HEK293 (cell line): Measurements from ENCODE around the gene TOPORS.

Experiments used
- CTCF ChIA-PET: fragments of 350-600 bp; formaldehyde crosslinking; extraction: SDS; loops from one replicate; lab custom pipeline; 2021; ENCODE audit warnings: antibody characterized with exemption; lab: Yijun Ruan, JAX
- POLR2A ChIA-PET: fragments of 300-600 bp; formaldehyde crosslinking; extraction: SDS; loops from one replicate; lab custom pipeline; 2020; ENCODE audit warnings: antibody characterized with exemption, inconsistent platforms; lab: Yijun Ruan, JAX
- H3K27ac ChIP-seq: fragments of 200-500 bp; sonication (Bioruptor generic); 2 replicates; pipeline ENCODE4 v1.5.1; 2014; ENCODE audit warnings: low read depth, low read length, control low read depth, inconsistent platforms; ENCODE audit errors: extremely low read depth
- H3K36me3 ChIP-seq, 2 experiments: fragments of 200-500 bp in 1 of 2; sonication (Bioruptor generic) in 1 of 2; 1 replicate in 1 of 2; 2 replicates in 1 of 2; pipeline ENCODE4 v1.5.1; 2014 to 2017; ENCODE audit warnings: inconsistent platforms in 2 of 2, low read length in 2 of 2; ENCODE audit not compliant: control insufficient read depth in 2 of 2, insufficient read depth in 1 of 2
- H3K4me1 ChIP-seq: fragments of 200-500 bp; sonication (Bioruptor generic); 2 replicates; pipeline ENCODE4 v1.5.1; 2014; ENCODE audit warnings: mild to moderate bottlenecking, low read length, inconsistent platforms; ENCODE audit not compliant: control insufficient read depth, insufficient read depth
- H3K4me3 ChIP-seq: 2 replicates; pipeline ENCODE4 v1.5.1; 2011; ENCODE audit warnings: low read depth, mild to moderate bottlenecking, control low read depth, low read length, moderate library complexity
- H3K9me3 ChIP-seq: fragments of 200-500 bp; sonication (Bioruptor generic); 2 replicates; pipeline ENCODE4 v1.5.1; 2014; ENCODE audit warnings: low read depth, low read length, inconsistent platforms; ENCODE audit not compliant: control insufficient read depth, insufficient read depth
- KLF17 ChIP-seq: fragments of 450-650 bp; formaldehyde crosslinking; IDR thresholded peaks from 2 replicates; pipeline ENCODE4 v1.5.1; 2016; ENCODE audit warnings: missing biosample characterization, missing genetic modification characterization
- KLF8 ChIP-seq: fragments of 450-650 bp; formaldehyde crosslinking; IDR thresholded peaks from 2 replicates; pipeline ENCODE4 v1.5.1; 2016; ENCODE audit warnings: missing biosample characterization, missing genetic modification characterization
- TCF7L2 ChIP-seq: IDR thresholded peaks from 2 replicates; pipeline ENCODE4 v1.6.1; 2011; ENCODE audit warnings: low read depth, mild to moderate bottlenecking, inconsistent platforms, low read length, moderate library complexity, borderline replicate concordance
- ZBTB44 ChIP-seq: fragments of 450-650 bp; IDR thresholded peaks from 2 replicates; pipeline ENCODE4 v1.5.1; 2018; ENCODE audit warnings: missing biosample characterization, mild to moderate bottlenecking, missing genetic modification characterization
- ZNF335 ChIP-seq: fragments of 450-650 bp; formaldehyde crosslinking; conservative IDR thresholded peaks from 2 replicates; pipeline ENCODE4 v1.5.1; 2016; ENCODE audit warnings: missing biosample characterization, missing genetic modification characterization
- ZNF341 ChIP-seq: fragments of 450-650 bp; formaldehyde crosslinking; IDR thresholded peaks from 2 replicates; pipeline ENCODE4; 2016; ENCODE audit warnings: low read depth, missing biosample characterization, missing genetic modification characterization
- ZNF513 ChIP-seq: fragments of 450-650 bp; IDR thresholded peaks from 2 replicates; pipeline ENCODE4 v1.5.1; 2018; ENCODE audit warnings: missing biosample characterization, missing genetic modification characterization
- ZNF555 ChIP-seq: fragments of 450-650 bp; formaldehyde crosslinking; conservative IDR thresholded peaks from 2 replicates; pipeline ENCODE4 v1.5.1; 2017; ENCODE audit warnings: missing biosample characterization, mild to moderate bottlenecking, missing genetic modification characterization, inconsistent platforms
- ZNF629 ChIP-seq: fragments of 450-650 bp; formaldehyde crosslinking; IDR thresholded peaks from 2 replicates; pipeline ENCODE4 v1.5.1; 2017; ENCODE audit warnings: missing biosample characterization, missing genetic modification characterization
- ZNF645 ChIP-seq: fragments of 450-650 bp; formaldehyde crosslinking; IDR thresholded peaks from 2 replicates; pipeline ENCODE4; 2016; ENCODE audit warnings: missing biosample characterization, missing genetic modification characterization
- ZNF837 ChIP-seq: fragments of 450-650 bp; formaldehyde crosslinking; IDR thresholded peaks from 2 replicates; pipeline ENCODE4 v1.5.1; 2016; ENCODE audit warnings: missing biosample characterization, missing genetic modification characterization

Gene TOPORS

GRCh38 chr9:32533816-32534215 lies 18.6 kb downstream of the TOPORS start (continued):
- no peak for TF ChIP-seq ZNF645 (tag by site-specific recombination)
- TF ChIP-seq ZNF513, result no peak
- TF ChIP-seq ZBTB44 (tag by site-specific recombination), result no peak
- no peak for TF ChIP-seq KLF8 (tag by site-specific recombination)

GRCh38 chr9:32533336-32533735 lies 19.1 kb downstream of the TOPORS start:
- no peak for TF ChIP-seq KLF17 (tag by site-specific recombination)
- no peak for TF ChIP-seq ZNF837
- no peak for TF ChIP-seq ZNF341 (tag by site-specific recombination)
- no peak for TF ChIP-seq ZNF629 (tag by site-specific recombination)
- TF ChIP-seq ZNF555 (tag by site-specific recombination), result no peak
- no peaks in the 10 kb centered on the region for H3K4me1 ChIP-seq
- H3K27ac ChIP-seq, result no peak overlapping the region
- H3K9me3 ChIP-seq, result no peaks in the 10 kb centered on the region
- peaks cover 0 to 6% of the 10 kb centered on the region in 2 experiments; a peak in 2 of 3 replicates for H3K36me3 ChIP-seq
- no peak overlapping the region for H3K4me3 ChIP-seq
- ChIA-PET POLR2A (no interaction called here), CTCF (interaction anchor here (1.3 to 2.8 kb wide), 2 partner anchors 48 to 154 kb away, joined by 4 to 8 read pairs; no protein-coding TSS in a partner anchor)

GRCh38 chr9:32526707-32527048 lies 25.7 kb downstream of the TOPORS start:
- Histone ChIP-seq H3K36me3 (no peaks in the 10 kb centered on the region; a peak in 1 of 3 replicates), H3K27ac (peak overlapping the region; percentile 69), H3K9me3 (no peaks in the 10 kb centered on the region), H3K4me3 (peak overlapping the region; percentile 24), H3K4me1 (peaks cover 4% of the 10 kb centered on the region; the same call in 1 of the 2 replicates)
- ChIA-PET CTCF (interaction anchor here (0.6 to 9.6 kb wide), 28 partner anchors 10 to 1406 kb away, joined by 3 to 130 read pairs (median 5); partner anchors contain the start of genes ACO1, NDUFB6, SMIM27 and TOPORS), POLR2A (interaction anchor here (0.9 to 2.8 kb wide), 8 partner anchors 12 to 498 kb away, joined by 3 to 36 read pairs (median 10); partner anchors contain the start of genes ACO1, DNAJA1 and SMIM27)
- TF ChIP-seq TCF7L2, result 0 out of 2 replicates have a peak, but pooled peaks have one; percentile 2
- peak; percentile 2 for TF ChIP-seq ZNF335 (tag by site-specific recombination)
- no peak for TF ChIP-seq ZNF513
